ENCODE measurements around the gene DUSP9. TPM values are rescaled to one million over a fixed set of nuclear protein-coding genes. Genes with fewer than 3 reads are reported as not detected.
"Not testable (repeated sequence)": the region's sequence is repeated elsewhere in the genome, so short reads cannot be mapped to it uniquely, and the experiment has no call there.

DUSP9 gene
- polyA plus RNA-seq, 3 donors = 0.07 to 1.0 TPM; not detected in 1

DNA sequence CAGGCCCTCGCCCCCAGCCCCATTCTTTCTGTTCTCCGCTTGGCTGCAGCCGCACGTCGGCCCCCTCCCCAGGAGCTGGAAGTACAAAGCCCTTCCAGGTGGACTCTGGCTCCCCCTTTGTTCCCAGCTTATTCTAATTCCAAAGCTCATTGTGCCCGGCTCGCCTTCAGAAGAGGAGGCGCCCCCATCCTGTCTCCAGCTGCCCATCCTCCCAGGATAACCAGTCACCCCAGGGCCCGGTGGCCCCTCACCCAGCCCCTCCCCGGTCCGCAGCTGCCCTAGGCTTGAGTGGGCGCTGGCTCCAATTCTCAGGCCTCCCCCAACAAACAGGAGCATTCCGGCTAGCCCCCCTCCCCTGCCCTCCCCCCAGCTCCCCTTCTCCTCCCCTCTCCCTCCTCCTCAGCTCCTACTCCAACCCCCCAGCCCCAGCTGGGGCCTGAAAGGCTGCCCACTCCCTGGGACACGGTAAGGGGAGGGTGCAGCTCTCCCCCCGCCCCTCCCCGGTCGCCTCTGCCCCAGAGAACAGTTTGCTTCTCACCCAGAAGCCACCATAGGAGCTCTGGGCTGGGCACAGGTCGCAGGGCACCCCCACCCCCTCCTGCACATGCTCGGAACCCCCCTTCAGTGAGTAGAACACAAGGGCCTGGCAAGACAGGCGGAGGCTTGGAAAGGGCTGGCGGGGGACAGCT lies 37.6 kb downstream of the DUSP9 start:
- H3K27ac ChIP-seq (ENCODE audit: low read depth, low read length) = no peak overlapping the region
- WGBS, 3 donors = 43 to 69% (median 48%) methylated on average over 8 to 21 of the region's 21 CpGs

DNA sequence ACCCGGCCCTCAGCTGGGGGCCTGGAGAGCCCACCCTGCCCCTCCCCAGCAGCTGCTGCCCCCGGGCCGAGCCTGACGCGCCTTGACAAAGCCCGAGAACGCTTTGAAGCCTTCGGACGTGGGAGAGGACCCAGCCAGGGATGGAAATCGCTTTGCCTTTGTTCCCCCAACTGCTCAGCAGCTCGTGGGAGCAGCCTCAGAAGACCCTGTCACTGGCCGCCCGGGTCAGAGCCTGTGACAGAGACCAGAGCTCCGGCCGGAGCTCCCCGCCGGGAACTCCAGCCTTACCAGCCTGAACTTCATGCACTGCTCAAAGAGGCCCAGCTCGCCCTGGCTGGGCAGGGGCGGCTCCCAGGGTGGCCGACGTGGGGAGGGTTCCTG lies 38.1 kb downstream of the DUSP9 start:
- WGBS, 3 donors = 57 to 65% (median 59%) methylated on average over 4 to 21 of the region's 21 CpGs

DNA sequence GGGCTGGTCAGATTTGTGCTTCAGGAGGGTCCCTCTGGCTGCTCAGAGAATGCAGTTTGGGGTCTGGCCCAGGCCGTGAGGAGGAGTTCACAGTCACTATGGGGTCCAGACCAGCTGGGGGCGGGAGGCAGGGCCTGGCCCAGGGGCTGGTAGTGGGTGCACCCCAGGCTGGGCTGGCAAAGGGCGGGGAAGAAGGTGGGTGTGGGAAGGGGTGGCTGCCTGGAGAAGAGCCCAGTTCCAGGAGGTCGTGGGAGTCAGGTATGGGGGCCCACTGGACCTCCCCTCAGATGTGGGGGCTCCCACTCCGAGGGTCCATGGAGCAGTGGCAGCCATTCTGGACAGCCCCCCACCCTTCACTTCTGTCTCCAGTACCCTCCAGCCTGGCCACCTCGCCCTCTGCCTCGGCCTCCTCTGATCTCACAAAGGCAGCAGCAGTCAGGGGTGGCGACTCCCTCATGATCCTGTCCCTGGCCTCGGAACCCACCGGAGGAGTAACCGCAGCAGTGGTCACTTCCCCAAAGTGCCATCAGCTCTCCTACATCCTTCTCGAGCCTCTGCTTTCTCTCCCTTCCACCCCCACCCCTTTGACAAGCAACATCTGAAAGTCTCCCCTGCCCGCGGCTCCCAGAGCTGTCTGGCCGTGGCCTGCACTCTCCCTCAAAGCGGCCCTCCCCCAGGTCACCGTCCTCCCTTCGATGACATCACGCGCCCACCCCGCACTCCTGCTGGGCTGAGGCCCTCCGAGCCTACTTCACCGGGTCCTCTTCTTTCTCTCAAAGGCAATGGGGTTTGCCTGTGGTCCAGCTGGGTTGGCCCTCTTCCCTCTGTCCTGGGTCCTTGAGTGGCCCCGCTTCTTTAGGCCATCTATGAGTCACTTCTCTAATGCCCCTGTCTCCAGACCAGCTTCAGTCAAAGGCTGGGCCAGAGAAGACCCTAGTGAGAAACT lies 39.0 kb downstream of the DUSP9 start:
- 62 to 77% (median 67%) methylated on average over 3 to 24 of the region's 24 CpGs for WGBS, 3 donors
- no peak overlapping the region for H3K27ac ChIP-seq (ENCODE audit: low read depth, low read length)

More for the DNA sequence above, 38.1 kb downstream of the DUSP9 start:
- H3K27ac ChIP-seq (ENCODE audit: low read depth, low read length) = no peak overlapping the region

DNA sequence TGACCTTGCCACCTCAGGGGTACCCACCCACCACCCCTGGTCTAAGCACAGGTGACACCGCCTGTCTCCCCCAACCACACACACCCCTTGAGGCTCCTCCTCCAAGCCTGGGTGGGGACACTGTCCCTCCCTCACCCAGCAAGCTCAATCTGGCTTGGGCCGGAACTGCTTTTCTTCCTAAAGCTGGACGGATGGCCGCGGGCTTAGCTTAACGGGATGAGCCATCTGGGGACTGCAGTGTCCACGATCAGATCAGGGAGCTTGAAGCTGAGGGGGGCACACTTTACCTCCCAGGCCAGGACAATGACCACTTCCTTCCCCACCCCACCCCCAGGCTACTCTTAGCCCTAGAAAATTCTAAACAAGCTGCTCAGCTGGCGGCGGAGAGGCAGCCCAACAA lies 39.7 kb downstream of the DUSP9 start:
- H3K27ac ChIP-seq (ENCODE audit: low read depth, low read length) = no peak overlapping the region
- WGBS, 3 donors = 61 to 80% (median 70%) methylated on average over 2 to 9 of the region's 9 CpGs

DNA sequence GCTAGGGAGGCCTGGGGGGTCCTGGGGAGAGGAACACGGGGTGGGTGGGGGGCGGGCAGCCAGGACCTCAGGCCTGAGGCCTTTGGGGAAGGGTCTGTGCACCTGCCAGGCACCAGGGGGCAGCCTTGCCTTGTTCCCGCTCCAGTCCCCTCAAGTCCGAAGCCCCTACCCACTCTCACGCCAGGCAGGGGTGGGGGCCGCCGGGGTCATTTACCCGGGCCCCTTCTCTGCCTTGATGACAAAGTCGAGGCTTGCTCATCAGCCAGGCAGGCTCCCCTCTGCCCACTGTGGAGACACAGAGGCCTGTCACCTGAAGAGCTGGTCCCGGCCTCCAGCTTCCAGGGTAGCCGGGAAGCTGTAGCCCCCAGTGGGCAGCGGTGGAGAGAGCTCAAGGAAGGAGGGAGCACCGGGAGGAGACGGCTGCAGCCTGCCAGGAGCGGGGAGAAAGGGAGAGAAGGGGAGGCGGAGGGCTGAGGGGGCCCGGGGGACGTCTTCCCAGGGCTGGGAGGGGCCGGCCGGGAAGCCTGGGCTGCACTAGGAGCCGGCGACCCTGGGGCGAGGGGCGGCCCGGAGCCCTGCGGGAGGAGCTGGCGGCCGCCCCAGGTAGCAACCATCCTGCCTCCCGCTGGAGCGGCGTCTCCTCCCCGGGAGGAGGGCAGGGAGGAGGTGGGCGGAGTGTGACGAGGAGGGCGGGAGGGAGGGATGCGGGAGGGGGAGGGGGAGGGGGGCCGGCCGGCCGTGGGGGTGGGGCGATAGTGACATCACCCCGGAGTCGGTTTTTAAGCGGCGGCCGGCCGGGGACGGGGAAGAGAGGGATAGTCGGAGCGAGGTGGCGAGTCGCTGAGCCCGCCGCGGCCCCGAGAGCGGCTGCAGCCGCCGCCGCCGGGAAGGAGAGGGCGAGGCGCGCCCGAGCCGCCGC lies 40.4 kb downstream of the DUSP9 start, which contains the start of gene SLC6A8:
Gene SLC6A8, plus strand, starts transcription at position 806 of the 919 bp plus-strand sequence. CDS start 649 bp downstream, outside the sequence.
- H3K27ac ChIP-seq (ENCODE audit: low read depth, low read length) = no peak within 1 kb of the TSS
- WGBS, 3 donors = 4 to 26% (median 7%) methylated on average over 3 to 34 of the region's 66 CpGs

DNA sequence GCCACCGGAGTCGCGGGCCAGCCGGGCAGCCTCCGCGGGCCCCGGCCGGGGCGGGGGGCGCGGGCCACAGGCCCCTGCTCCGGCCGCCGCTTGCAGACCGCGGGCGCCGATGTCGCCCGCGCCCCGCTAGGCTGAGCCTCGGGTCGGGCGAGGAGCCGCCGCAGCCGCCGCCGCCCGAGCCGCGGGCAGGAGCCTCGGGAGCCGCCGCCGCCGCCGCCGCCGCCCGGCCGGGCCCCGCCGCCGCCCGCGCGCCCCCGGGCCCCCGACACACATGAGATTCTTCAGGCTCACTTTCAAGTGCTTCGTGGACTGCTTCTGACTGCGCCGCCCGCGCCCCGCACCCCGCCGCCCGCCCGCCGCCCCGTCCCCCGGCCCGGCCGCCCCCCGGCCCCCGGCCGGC lies 41.1 kb downstream of the DUSP9 start:
- WGBS, 3 donors = 0 to 21% (median 2%) methylated on average over 10 to 38 of the region's 69 CpGs
- no peak overlapping the region for H3K27ac ChIP-seq (ENCODE audit: low read depth, low read length)

DNA sequence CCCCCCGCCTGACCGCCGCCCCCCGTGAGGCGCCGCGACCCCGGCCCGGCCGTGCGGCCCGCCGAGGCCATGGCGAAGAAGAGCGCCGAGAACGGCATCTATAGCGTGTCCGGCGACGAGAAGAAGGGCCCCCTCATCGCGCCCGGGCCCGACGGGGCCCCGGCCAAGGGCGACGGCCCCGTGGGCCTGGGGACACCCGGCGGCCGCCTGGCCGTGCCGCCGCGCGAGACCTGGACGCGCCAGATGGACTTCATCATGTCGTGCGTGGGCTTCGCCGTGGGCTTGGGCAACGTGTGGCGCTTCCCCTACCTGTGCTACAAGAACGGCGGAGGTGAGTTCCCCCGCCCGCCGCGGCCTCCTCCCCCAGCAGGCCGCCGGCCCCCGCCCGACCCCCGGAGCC lies 41.5 kb downstream of the DUSP9 start:
- WGBS, 3 donors = 0 to 33% (median 3%) methylated on average over 15 to 44 of the region's 57 CpGs
- H3K27ac ChIP-seq (ENCODE audit: low read depth, low read length) = no peak overlapping the region

DNA sequence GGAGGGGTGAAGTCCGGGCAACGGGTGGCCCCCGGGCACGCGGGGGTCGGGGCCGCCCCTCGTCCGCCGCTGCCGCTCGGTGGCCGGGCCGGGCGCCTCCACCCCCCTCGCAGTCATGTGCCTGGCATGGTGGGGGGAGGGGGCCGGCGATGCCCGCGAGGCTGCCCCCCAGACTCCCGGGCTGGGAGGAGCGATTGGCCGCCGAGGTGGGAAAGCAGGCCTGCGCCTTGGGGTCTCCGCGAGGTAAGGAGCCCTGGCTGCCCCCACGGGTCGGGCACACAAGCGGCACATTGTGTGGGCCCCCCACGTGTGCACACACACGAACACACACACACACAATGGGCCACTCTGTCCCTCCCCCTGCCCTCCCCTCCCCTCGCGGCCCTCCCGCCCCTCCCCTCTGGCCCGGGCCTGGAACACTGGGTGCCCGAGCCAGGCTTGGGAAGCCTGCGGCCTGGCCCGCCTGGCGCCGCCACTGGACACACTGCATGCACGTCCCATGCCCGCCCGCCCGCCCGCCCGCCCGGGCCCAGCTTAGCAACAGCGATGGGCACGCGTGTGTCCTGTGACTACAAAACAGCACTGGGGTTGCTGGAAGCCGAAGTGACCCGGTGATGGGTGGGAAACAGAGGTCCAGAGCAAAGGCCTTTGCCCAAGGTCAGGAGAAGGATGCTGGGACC lies 42.0 kb downstream of the DUSP9 start:
- 42 to 72% (median 53%) methylated on average over 11 to 41 of the region's 53 CpGs for WGBS, 3 donors
- no peak overlapping the region for H3K27ac ChIP-seq (ENCODE audit: low read depth, low read length)

DNA sequence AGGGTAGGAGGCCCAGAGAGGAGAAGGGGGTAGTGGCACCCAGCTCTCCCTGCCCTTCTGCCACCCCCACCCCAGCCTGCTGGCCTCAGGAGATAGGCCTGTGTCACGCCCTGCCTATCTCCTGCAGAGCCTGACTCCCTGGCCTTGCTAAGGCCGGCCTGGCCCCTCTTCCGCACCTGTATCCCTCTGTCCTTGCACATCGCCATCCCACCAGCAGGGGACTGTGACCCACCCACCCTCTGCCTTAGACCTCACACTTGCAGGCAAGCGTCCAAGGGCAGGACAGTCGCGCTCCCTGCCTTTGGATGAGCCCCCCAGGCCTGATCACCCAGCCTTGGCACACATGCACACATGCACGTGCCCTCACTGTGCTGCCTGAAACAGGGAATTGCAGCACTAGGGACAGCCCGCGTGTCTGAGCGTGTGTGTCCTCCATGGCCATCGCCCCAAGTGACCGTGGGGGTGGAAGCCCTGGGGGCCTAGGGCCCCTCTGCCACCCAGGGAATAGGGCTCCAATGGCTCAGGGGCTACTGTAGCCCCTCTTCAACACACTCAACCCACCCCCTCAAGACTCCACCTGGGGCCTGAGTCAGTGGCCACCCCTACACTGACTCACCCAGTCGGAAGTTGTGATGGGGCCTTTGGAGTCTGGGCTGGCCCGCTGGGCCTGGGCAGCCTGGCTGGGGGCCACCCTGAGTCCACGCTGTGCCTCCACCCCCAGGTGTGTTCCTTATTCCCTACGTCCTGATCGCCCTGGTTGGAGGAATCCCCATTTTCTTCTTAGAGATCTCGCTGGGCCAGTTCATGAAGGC lies 42.9 kb downstream of the DUSP9 start:
- no peak overlapping the region for H3K27ac ChIP-seq (ENCODE audit: low read depth, low read length)
- 81 to 90% (median 88%) methylated on average over 14 to 19 of the region's 19 CpGs for WGBS, 3 donors

DNA sequence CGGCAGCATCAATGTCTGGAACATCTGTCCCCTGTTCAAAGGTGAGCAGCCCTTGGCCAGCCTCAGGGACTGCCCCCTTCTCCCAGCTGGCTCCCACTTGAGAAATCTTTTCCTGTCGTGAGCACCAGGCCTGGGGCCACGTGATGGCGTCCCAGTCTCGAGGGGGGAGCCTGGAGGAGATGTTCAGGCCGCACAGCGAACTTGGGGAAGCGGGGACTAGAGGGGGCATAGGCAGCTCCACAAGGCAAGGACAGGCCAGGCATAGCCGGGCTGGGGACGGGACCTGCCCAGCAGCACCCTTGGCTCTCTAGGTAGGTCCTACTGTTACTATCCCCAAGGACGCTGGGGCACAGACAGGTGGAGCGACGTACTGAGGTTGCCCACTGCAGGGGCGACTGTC lies 43.5 kb downstream of the DUSP9 start:
- 83 to 97% (median 83%) methylated on average over 4 to 14 of the region's 14 CpGs for WGBS, 3 donors
- no peak overlapping the region for H3K27ac ChIP-seq (ENCODE audit: low read depth, low read length)

DNA sequence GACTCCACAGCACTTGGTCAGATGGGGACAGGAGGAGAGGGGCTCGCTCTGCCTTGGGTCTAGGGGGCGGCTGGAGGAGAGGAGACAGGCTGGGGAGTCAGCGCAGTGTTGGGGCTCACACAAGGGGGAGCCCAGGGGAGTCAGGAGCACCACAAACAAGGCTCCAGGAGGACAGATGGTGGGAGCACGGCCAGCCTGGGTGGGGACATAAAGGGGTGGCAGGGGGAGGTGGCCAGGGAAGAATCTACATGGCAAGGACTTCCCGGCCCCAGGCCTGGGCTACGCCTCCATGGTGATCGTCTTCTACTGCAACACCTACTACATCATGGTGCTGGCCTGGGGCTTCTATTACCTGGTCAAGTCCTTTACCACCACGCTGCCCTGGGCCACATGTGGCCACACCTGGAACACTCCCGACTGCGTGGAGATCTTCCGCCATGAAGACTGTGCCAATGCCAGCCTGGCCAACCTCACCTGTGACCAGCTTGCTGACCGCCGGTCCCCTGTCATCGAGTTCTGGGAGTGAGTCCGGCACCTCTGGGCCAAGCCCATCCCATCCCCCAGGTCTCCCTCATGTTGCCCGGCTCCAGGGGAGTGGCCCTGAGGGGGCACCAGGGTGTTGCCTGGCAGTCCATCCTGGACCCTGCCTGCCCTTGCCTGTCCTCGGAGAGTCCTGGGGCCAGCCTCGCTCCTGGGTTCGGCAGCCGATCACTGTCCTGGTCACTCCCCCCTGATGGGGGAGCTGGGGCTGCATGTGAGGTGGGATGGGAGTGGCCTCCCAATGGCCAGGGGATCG lies 44.2 kb downstream of the DUSP9 start:
- not testable (repeated sequence) for H3K27ac ChIP-seq (ENCODE audit: low read depth, low read length)
- 78 to 90% (median 86%) methylated on average over 6 to 21 of the region's 21 CpGs for WGBS, 3 donors

DNA sequence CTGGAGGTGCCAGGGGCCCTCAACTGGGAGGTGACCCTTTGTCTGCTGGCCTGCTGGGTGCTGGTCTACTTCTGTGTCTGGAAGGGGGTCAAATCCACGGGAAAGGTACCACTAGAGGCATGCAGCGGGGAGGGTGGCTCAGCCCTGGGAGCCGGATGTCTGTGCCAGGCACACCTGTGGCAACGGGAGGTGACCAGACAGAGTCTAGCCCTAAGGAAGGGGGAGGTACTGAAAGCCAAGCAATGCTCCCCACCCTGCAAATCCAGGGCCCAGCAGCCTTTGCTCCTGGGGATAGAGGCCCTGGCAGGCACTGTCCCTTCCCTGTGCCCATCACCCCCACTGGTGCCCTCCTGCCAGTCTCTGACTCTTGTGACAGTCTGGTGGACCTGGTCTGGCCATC lies 45.0 kb downstream of the DUSP9 start:
- 60 to 82% (median 73%) methylated on average over 2 to 4 of the region's 4 CpGs for WGBS, 3 donors

DNA sequence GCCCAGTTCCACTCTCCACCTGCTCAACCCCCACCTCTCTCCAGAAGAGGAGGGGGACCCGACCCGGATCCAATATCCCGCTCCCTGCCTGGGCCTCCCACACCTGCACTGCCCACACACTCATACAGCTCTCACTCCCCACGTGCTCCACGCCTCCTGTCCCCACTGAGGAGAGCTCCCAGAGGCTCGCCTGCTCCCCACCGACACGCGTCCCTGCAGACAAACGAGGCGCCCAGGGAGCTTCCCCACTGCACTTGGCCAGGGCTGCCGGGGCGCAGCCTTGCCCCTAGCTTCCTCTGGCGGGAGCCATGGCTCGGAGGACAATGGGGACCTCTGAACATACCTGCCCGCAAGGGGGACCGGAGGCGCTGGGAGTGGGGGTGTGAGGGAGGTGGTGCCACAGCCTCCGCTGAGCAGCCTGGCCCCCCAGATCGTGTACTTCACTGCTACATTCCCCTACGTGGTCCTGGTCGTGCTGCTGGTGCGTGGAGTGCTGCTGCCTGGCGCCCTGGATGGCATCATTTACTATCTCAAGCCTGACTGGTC lies 45.7 kb downstream of the DUSP9 start:
- WGBS, 3 donors = 49 to 80% (median 65%) methylated on average over 10 to 24 of the region's 24 CpGs
- no peak overlapping the region for H3K27ac ChIP-seq (ENCODE audit: low read depth, low read length)

More for the DNA sequence above, 45.0 kb downstream of the DUSP9 start:
- no peak overlapping the region for H3K27ac ChIP-seq (ENCODE audit: low read depth, low read length)

DNA sequence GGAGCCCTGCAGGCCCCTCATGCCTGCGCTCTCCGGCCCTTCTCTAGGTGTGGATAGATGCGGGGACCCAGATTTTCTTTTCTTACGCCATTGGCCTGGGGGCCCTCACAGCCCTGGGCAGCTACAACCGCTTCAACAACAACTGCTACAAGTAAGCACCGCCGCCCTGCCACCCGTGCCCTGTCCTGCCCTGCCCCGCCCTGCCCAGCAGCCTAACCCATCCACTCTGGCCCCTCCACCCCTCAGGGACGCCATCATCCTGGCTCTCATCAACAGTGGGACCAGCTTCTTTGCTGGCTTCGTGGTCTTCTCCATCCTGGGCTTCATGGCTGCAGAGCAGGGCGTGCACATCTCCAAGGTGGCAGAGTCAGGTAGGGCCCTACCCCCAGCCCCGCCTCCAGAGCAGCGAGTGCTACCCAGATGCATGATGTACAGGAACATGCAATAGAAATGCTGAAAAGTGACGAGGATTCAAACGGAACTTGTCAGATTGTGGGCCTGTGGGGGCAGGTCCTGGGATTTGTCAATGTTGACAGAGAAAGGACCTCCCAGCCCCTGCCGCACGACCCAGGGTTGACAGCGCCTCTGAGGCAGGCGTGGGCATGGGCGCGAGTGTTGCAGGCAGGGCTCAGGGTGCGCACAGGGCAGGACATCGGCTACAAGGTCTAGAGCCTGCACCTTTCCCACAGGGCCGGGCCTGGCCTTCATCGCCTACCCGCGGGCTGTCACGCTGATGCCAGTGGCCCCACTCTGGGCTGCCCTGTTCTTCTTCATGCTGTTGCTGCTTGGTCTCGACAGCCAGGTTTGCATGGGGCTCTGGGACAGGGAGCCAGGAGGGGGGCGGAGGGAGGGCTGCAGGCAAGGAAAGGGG lies 46.4 kb downstream of the DUSP9 start:
- 73 to 85% (median 83%) methylated on average over 13 to 30 of the region's 31 CpGs for WGBS, 3 donors

DNA sequence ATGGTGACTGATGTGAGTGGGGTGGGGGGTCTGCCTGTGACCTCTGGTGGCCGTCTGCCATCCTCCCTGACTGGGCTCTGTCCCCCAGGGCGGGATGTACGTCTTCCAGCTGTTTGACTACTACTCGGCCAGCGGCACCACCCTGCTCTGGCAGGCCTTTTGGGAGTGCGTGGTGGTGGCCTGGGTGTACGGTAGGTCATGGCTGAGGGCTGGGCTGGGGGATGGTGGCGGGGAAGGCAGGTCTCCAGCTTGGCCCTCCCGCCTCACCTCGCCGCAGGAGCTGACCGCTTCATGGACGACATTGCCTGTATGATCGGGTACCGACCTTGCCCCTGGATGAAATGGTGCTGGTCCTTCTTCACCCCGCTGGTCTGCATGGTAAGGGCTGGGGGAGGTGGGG lies 47.3 kb downstream of the DUSP9 start:
- 91 to 95% (median 92%) methylated on average over 7 to 16 of the region's 16 CpGs for WGBS, 3 donors
- not testable (repeated sequence) for H3K27ac ChIP-seq (ENCODE audit: low read depth, low read length)

More for the DNA sequence above, 46.4 kb downstream of the DUSP9 start:
- H3K27ac ChIP-seq (ENCODE audit: low read depth, low read length) = no peak overlapping the region

Measured in adipose tissue (tissue), 3 donors.